Activated T-helper 1 cell treated with anti-CD3 and anti-CD28 coated beads, Interleukin-12 subunit alpha, Interleukin-12 subunit beta, Interleukin-2, Interleukin-4 antibody, amounts not matched to agents 30 ng/mL and 10 ng/mL and 1 ng/mL, durations not matched to agents 14 hours and 24 hours and 36 hours (primary cell): ENCODE measurements around the gene TRAF3. TPM values are rescaled to one million over a fixed set of nuclear protein-coding genes. Genes with fewer than 3 reads are reported as not detected.
"Not testable (repeated sequence)": the region's sequence is repeated elsewhere in the genome, so short reads cannot be mapped to it uniquely, and the experiment has no call there.

Experiments used
- DNase-seq: peaks from one replicate; pipeline ENCODE4 v3.0.0; 2021; ENCODE audit warnings: low spot score
- H3K27ac Mint-ChIP-seq: one replicate; pipeline ENCODE4 v1.8.0; 2021; ENCODE audit warnings: mild to moderate bottlenecking, mixed read lengths
- H3K27me3 Mint-ChIP-seq: one replicate; pipeline ENCODE4 v1.8.0; 2022; ENCODE audit warnings: mild to moderate bottlenecking, moderate library complexity, mixed read lengths; ENCODE audit not compliant: insufficient read depth
- H3K36me3 Mint-ChIP-seq: one replicate; pipeline ENCODE4 v1.8.0; 2021; ENCODE audit warnings: low read depth, mixed read lengths
- H3K4me1 Mint-ChIP-seq: one replicate; pipeline ENCODE4 v1.8.0; 2021; ENCODE audit warnings: low read depth, mixed read lengths
- H3K4me3 Mint-ChIP-seq: one replicate; pipeline ENCODE4 v1.8.0; 2021; ENCODE audit warnings: mild to moderate bottlenecking, moderate library complexity, mixed read lengths
- H3K9me3 Mint-ChIP-seq: one replicate; pipeline ENCODE4 v1.8.0; 2021; ENCODE audit warnings: mixed read lengths
- intact Hi-C: fragments of 100-400 bp; cut with micrococcal nuclease; formaldehyde crosslinking; loops from one replicate; pipeline ENCODE4 v1.15.1; 2024
- total RNA-seq: library from RNA; stranded (reverse); gene quantifications from 2 replicates; pipeline ENCODE4 v1.2.3, GENCODE V29; 2022

Gene TRAF3
- total RNA-seq, 1 donor from 2014 or later = 73.1 TPM

DNA sequence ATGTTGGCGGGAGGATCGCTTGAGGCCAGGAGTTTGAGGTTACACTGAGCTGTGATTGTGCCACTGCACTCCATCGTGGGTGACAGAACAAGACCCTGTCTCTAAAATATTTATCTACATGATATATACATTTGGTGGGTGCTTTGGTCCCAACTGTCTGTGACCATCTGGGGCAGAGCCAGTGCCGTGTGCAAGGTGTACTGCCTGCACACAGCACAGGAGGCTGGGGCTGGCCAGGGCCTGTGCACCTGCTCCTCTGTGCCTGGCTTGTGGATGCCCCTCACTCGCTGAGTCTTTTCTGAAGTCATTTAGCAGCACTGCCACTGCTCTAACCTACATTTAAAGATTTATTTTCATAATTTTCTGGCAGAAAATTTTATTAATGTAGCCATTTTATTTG lies 58.7 kb downstream of the TRAF3 start:
- peaks cover 46% of the 10 kb centered on the region for H3K36me3 Mint-ChIP-seq

GRCh38 chr14:102837120-102837519 lies 59.9 kb downstream of the TRAF3 start:
- H3K4me1 Mint-ChIP-seq = peaks cover 25% of the 10 kb centered on the region
- peaks cover 44% of the 10 kb centered on the region for H3K36me3 Mint-ChIP-seq
- H3K27me3 Mint-ChIP-seq, intact Hi-C loops, DNase-seq, H3K4me3 Mint-ChIP-seq, H3K27ac Mint-ChIP-seq, H3K9me3 Mint-ChIP-seq: not testable (repeated sequence)

More for the DNA sequence above, 58.7 kb downstream of the TRAF3 start:
- no peak for DNase-seq
- H3K27ac Mint-ChIP-seq = no peak overlapping the region
- peaks cover 27% of the 10 kb centered on the region for H3K4me1 Mint-ChIP-seq
- intact Hi-C loops = no loop called here
- H3K9me3 Mint-ChIP-seq = no peaks in the 10 kb centered on the region
- no peak overlapping the region for H3K4me3 Mint-ChIP-seq
- H3K27me3 Mint-ChIP-seq = no peaks in the 10 kb centered on the region

DNA sequence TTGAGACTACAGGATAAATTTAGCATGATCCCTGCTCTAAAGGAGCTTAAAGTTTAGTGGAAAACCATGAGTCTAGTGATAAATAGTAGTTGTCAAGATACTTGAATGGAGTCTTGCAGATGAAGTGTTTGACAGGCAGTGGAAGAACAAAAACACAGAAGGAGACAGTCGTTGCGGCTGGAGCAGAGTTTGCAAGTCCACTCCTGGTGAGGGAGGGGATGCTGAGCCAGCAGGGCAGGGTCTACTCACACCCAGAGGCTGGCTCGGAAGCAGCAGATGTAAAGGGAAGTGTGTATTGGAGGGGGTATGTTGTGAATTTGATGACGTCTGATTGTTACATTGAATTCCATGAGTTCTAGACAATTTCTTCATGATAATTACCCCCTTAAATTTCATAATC lies 61.3 kb downstream of the TRAF3 start:
- Mint-ChIP-seq H3K4me1 (peaks cover 20% of the 10 kb centered on the region), H3K9me3 (no peaks in the 10 kb centered on the region), H3K4me3 (no peak overlapping the region), H3K36me3 (peaks cover 36% of the 10 kb centered on the region), H3K27ac (no peak overlapping the region), H3K27me3 (no peaks in the 10 kb centered on the region)
- intact Hi-C loops = no loop called here
- DNase-seq = no peak

- intact Hi-C loops = no loop called here
- H3K4me3 Mint-ChIP-seq = no peak overlapping the region
Observed at GRCh38 chr14:102840115-102840514, 62.9 kb downstream of the TRAF3 start.

GRCh38 chr14:102840771-102841528 lies 63.7 kb downstream of the TRAF3 start:
- Mint-ChIP-seq H3K4me1 (peaks cover 9% of the 10 kb centered on the region), H3K27ac (peak overlapping the region; percentile 10), H3K27me3 (no peaks in the 10 kb centered on the region), H3K9me3 (no peaks in the 10 kb centered on the region), H3K36me3 (peaks cover 30% of the 10 kb centered on the region), H3K4me3 (no peak overlapping the region)
- intact Hi-C loops = no loop called here
- DNase-seq = no peak

More at GRCh38 chr14:102840115-102840514, 62.9 kb downstream of the TRAF3 start:
- H3K9me3 Mint-ChIP-seq = no peaks in the 10 kb centered on the region
- H3K4me1 Mint-ChIP-seq = peaks cover 15% of the 10 kb centered on the region
- no peak for DNase-seq
- H3K27me3 Mint-ChIP-seq = no peaks in the 10 kb centered on the region
- peaks cover 35% of the 10 kb centered on the region for H3K36me3 Mint-ChIP-seq
- H3K27ac Mint-ChIP-seq = no peak overlapping the region

DNA sequence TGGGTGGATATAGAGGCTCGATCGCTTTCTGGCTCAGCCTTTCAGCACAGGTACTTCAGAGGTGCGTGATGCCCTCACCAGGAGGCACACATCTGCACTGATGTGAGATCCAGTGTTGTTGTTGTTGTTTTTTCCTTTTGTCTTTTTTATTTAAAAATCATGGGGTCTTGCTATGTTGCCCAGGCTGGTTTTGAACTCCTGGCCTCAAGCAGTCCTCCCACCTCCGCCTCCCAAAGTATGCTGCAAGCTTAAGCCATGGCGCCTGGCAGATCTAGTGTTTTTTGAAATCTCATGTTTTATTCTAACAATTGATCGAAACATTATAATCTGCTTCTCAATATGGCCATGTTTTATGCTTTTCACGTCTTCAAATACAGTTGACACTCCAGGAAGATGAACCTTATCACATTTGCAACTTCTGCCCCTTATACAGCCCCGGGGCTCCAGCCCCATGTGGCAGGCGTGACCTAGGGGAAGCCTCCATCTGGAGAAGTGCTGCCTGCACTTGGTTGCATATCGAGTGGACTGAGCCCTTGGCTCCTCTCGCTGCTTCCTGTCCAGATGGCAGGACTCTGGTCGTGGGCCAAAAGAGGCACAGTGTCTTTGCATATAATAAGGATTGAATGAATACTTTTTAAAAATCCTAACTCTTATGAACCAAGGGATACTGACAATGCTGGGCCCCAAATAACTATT lies 71.7 kb downstream of the TRAF3 start:
- Mint-ChIP-seq H3K27me3 (no peaks in the 10 kb centered on the region), H3K36me3 (peaks cover 25% of the 10 kb centered on the region), H3K4me3 (no peak overlapping the region), H3K4me1 (peaks cover 19% of the 10 kb centered on the region), H3K9me3 (no peaks in the 10 kb centered on the region), H3K27ac (peak overlapping the region; percentile 73)
- no peak for DNase-seq
- intact Hi-C loops = no loop called here

DNA sequence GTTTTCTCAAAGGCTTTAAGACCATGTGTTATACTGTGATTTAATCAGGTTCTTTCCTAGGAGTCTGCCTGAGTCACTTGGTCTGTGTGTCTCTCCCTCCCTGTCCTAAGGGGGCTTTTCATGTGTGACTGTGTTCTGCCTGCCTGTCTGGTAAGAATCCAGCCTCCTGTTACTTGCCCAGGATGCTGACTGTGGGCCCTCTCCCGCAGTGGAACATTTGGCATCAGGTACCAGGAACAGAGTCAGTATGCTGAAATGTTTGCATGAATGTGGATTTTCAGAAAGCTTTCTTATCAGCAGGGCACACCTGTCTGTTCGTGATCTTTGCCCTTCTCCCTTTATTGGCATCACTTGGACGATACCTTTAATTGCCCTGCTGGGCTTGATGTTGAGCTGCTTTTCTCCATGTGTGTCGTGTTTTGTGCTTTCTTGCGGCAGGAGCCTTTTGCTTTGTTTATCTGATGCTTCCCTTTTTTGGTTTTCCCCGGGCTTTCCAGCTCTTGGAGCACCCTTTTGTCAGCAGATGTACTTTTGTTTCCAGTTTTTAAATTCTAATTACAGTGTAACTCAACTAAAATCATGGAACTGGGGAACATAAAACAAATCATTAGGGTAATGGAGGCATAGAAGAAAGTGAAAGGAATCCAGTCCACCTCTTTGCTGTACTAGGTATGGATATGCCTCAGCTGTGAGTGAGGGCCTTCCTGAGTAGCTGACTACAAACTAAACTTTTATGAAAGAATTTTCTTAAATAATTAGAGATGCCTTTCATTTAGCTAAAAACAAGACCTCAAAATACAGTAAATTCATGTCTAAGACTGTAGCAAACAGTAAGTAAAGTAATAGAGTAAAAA lies 72.5 kb downstream of the TRAF3 start:
- Mint-ChIP-seq H3K36me3 (peaks cover 24% of the 10 kb centered on the region), H3K9me3 (no peaks in the 10 kb centered on the region), H3K27ac (peak overlapping the region; percentile 73)

DNA sequence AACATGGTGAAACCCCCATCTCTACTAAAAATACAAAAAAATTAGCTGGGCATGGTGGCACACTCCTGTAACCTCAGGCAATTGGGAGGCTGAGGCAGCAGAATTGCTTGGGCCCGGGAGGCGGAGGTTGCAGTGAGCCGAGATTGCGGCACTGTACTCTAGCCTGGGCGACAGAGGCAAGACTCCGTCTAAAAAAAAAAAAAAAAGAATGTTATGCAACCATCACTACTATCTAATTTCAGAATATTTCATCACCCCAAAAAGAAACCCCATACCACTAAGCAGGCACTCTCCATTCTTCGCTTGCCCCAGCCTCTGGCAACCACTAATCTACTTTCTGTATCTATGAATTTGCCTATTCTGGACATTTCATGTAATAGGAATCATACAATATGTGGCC lies 76.4 kb downstream of the TRAF3 start:
- Mint-ChIP-seq H3K4me3 (no peak overlapping the region), H3K27me3 (no peaks in the 10 kb centered on the region), H3K27ac (peak overlapping the region; percentile 43), H3K9me3 (peaks cover 5% of the 10 kb centered on the region), H3K4me1 (peaks cover 38% of the 10 kb centered on the region), H3K36me3 (peaks cover 32% of the 10 kb centered on the region)
- intact Hi-C loops = no loop called here
- no peak for DNase-seq

More for the DNA sequence above, 72.5 kb downstream of the TRAF3 start:
- intact Hi-C loops = no loop called here
- Mint-ChIP-seq H3K4me3 (no peak overlapping the region), H3K4me1 (peaks cover 27% of the 10 kb centered on the region), H3K27me3 (no peaks in the 10 kb centered on the region)
- DNase-seq = no peak

GRCh38 chr14:102854091-102854703 lies 76.9 kb downstream of the TRAF3 start:
- Mint-ChIP-seq H3K4me1 (peaks cover 38% of the 10 kb centered on the region), H3K36me3 (peaks cover 38% of the 10 kb centered on the region), H3K9me3 (peaks cover 5% of the 10 kb centered on the region), H3K27me3 (no peaks in the 10 kb centered on the region), H3K4me3 (no peak overlapping the region), H3K27ac (no peak overlapping the region)
- intact Hi-C loops = no loop called here
- DNase-seq = no peak

DNA sequence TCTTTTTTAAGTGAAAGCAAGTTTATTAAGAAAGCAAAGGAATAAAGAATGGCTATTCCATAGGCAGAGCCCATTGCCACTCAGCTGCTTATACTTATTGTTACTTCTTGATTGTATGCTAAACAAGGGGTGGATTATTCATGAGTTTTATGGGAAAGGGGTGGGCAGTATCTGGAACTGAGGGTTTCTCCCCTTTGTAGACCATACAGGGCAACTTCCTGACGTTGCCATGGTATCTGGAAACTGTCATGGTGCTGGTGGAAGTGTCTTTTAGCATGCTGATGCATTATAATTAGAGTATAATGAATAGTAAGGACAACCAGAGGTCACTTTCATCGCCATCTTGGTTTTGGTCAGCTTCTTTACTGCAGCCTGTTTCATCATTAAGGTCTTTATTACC lies 78.9 kb downstream of the TRAF3 start:
- H3K36me3 Mint-ChIP-seq = peaks cover 47% of the 10 kb centered on the region
- H3K27ac Mint-ChIP-seq = no peak overlapping the region
- H3K4me1 Mint-ChIP-seq = peaks cover 47% of the 10 kb centered on the region
- intact Hi-C loops = no loop called here
- no peak overlapping the region for H3K4me3 Mint-ChIP-seq
- H3K9me3 Mint-ChIP-seq = peaks cover 5% of the 10 kb centered on the region
- no peaks in the 10 kb centered on the region for H3K27me3 Mint-ChIP-seq
- no peak for DNase-seq

- DNase-seq = no peak
- Mint-ChIP-seq H3K27ac (peak overlapping the region; percentile 52), H3K9me3 (peaks cover 12% of the 10 kb centered on the region), H3K36me3 (peaks cover 49% of the 10 kb centered on the region), H3K27me3 (no peaks in the 10 kb centered on the region), H3K4me1 (peaks cover 52% of the 10 kb centered on the region), H3K4me3 (no peak overlapping the region)
- intact Hi-C loops = no loop called here
Observed at GRCh38 chr14:102857444-102857843, 80.2 kb downstream of the TRAF3 start.

- intact Hi-C loops = no loop called here
- H3K4me3 Mint-ChIP-seq = no peak overlapping the region
- H3K9me3 Mint-ChIP-seq = peaks cover 21% of the 10 kb centered on the region
- peaks cover 58% of the 10 kb centered on the region for H3K36me3 Mint-ChIP-seq
- no peaks in the 10 kb centered on the region for H3K27me3 Mint-ChIP-seq
- H3K27ac Mint-ChIP-seq = no peak overlapping the region
- H3K4me1 Mint-ChIP-seq = peaks cover 39% of the 10 kb centered on the region
- DNase-seq = no peak
Observed at GRCh38 chr14:102859911-102860310, 82.7 kb downstream of the TRAF3 start.
